H1 (cell line): ENCODE data around the gene WDR1. TPM values are rescaled to one million over a fixed set of nuclear protein-coding genes. Genes with fewer than 3 reads are reported as not detected.

Experiments
- CTCF ChIA-PET: fragments of 300-600 bp; sonication (Branson Sonifier 250); formaldehyde crosslinking; loops from one replicate; lab custom pipeline; 2021; ENCODE audit not compliant: partially characterized antibody; lab: Charles Lee
- POLR2A ChIA-PET: fragments of 300-600 bp; sonication (Branson Sonifier 250); formaldehyde crosslinking; loops from one replicate; lab custom pipeline; 2021; ENCODE audit warnings: inconsistent platforms; ENCODE audit not compliant: partially characterized antibody; lab: Charles Lee
- DNase-seq, 2 experiments: peaks; one replicate each; pipeline versions ENCODE4 v3.0.0 to v3.0.0-alpha.2; 2010 to 2022; ENCODE audit warnings: low spot score in 2 of 2, low read depth in 1 of 2, mixed read lengths in 1 of 2
- FAIRE-seq: peaks from 2 replicates; lab custom pipeline; 2011; peaks lifted over from hg19 to GRCh38; lab: Jason Lieb, UNC
- H2AFZ ChIP-seq: 2 replicates; pipeline ENCODE4 v1.8.1; 2012; ENCODE audit warnings: low read length, inconsistent platforms
- H2AK5ac ChIP-seq: 2 replicates; pipeline ENCODE4 v1.6.1; 2013; ENCODE audit warnings: low read depth, low read length
- H2BK120ac ChIP-seq: replicated peaks from 2 replicates; pipeline ENCODE3; 2013; ENCODE audit warnings: low read depth, low read length, inconsistent platforms
- H2BK12ac ChIP-seq: 2 replicates; pipeline ENCODE4 v1.6.1; 2013; ENCODE audit warnings: low read depth, low read length
- H2BK15ac ChIP-seq: 2 replicates; pipeline ENCODE4 v1.6.1; 2013; ENCODE audit warnings: low read length
- H2BK20ac ChIP-seq: 2 replicates; pipeline ENCODE4 v1.6.1; 2013; ENCODE audit warnings: low read length
- H2BK5ac ChIP-seq: 2 replicates; pipeline ENCODE4 v1.6.1; 2013; ENCODE audit warnings: low read depth, low read length
- H3K14ac ChIP-seq: 2 replicates; pipeline ENCODE4 v1.6.1; 2013; ENCODE audit warnings: inconsistent platforms; ENCODE audit not compliant: insufficient read length
- H3K18ac ChIP-seq: 2 replicates; pipeline ENCODE4 v1.6.1; 2013; ENCODE audit warnings: low read length; ENCODE audit errors: extremely low read depth
- H3K23ac ChIP-seq: 2 replicates; pipeline ENCODE4 v1.6.1; 2013; ENCODE audit warnings: inconsistent platforms; ENCODE audit not compliant: insufficient read length
- H3K23me2 ChIP-seq: 2 replicates; pipeline ENCODE4 v1.6.1; 2013; ENCODE audit warnings: low read depth, low read length
- H3K27ac ChIP-seq: 2 replicates; pipeline ENCODE4 v1.6.1; 2011; ENCODE audit warnings: low read depth, low read length, inconsistent platforms
- H3K27me3 ChIP-seq, 4 experiments: replicated peaks in 1 of 4; 1 replicate in 1 of 4; 2 replicates in 3 of 4; pipeline versions ENCODE4 v1.6.1 to v1.8.1; 2011 to 2013; ENCODE audit warnings: low read length in 3 of 4, mild to moderate bottlenecking in 3 of 4, inconsistent platforms in 2 of 4, mixed read lengths in 2 of 4, moderate library complexity in 1 of 4; ENCODE audit not compliant: control insufficient read depth in 3 of 4, insufficient read depth in 3 of 4; ENCODE audit errors: extremely low read depth in 1 of 4
- H3K36me3 ChIP-seq, 4 experiments: 2 replicates each; pipeline versions ENCODE4 v1.6.1 to v1.8.1; 2011 to 2013; ENCODE audit warnings: mild to moderate bottlenecking in 4 of 4, low read length in 3 of 4, moderate library complexity in 2 of 4, control low read depth in 1 of 4, inconsistent platforms in 1 of 4; ENCODE audit not compliant: insufficient read depth in 4 of 4, control insufficient read depth in 2 of 4
- H3K4ac ChIP-seq: replicated peaks from 2 replicates; pipeline ENCODE3; 2013; ENCODE audit warnings: low read length, low read depth, mixed read lengths, inconsistent platforms; ENCODE audit not compliant: insufficient read length
- H3K4me1 ChIP-seq, 4 experiments: replicated peaks in 1 of 4; 1 replicate in 1 of 4; 2 replicates in 3 of 4; pipeline versions ENCODE4 v1.6.1 to v1.8.1; 2011 to 2013; ENCODE audit warnings: low read length in 3 of 4, inconsistent platforms in 2 of 4, mixed read lengths in 1 of 4; ENCODE audit not compliant: insufficient read depth in 4 of 4, control insufficient read depth in 3 of 4
- H3K4me2 ChIP-seq, 2 experiments: 2 replicates each; pipeline versions ENCODE4 v1.6.1 to v1.8.1; 2011 to 2013; ENCODE audit warnings: low read depth in 2 of 2, low read length in 2 of 2, control low read depth in 1 of 2, inconsistent platforms in 1 of 2, mild to moderate bottlenecking in 1 of 2; ENCODE audit not compliant: insufficient read depth in 1 of 2
- H3K4me3 ChIP-seq, 4 experiments: fragments of 200-600, 300-600 bp in 1 of 4; sonication (generic), shearing (Covaris generic), sonication (Bioruptor Twin) in 1 of 4; 2 replicates each; pipeline versions ENCODE4 v1.5.1 to v1.8.1; 2011 to 2016; ENCODE audit warnings: low read length in 4 of 4, low read depth in 3 of 4, control low read depth in 2 of 4, inconsistent platforms in 2 of 4, mild to moderate bottlenecking in 2 of 4, mixed read lengths in 1 of 4, moderate library complexity in 1 of 4; ENCODE audit not compliant: insufficient read depth in 2 of 4; ENCODE audit errors: extremely low read depth in 1 of 4
- H3K56ac ChIP-seq: replicated peaks from 2 replicates; pipeline ENCODE3; 2013; ENCODE audit warnings: low read depth, mild to moderate bottlenecking, mixed read lengths, low read length, inconsistent platforms; ENCODE audit not compliant: insufficient read length
- H3K79me1 ChIP-seq: 2 replicates; pipeline ENCODE4 v1.6.1; 2013; ENCODE audit warnings: low read depth, low read length, control low read depth
- H3K79me2 ChIP-seq, 2 experiments: 2 replicates each; pipeline versions ENCODE4 v1.6.1 to v1.8.1; 2012 to 2013; ENCODE audit warnings: low read length in 2 of 2, mild to moderate bottlenecking in 2 of 2, inconsistent platforms in 1 of 2; ENCODE audit not compliant: insufficient read depth in 2 of 2, control insufficient read depth in 1 of 2
- H3K9ac ChIP-seq, 4 experiments: replicated peaks in 1 of 4; 1 replicate in 1 of 4; 2 replicates in 3 of 4; pipeline versions ENCODE4 v1.6.1 to v1.8.1; 2011 to 2013; ENCODE audit warnings: low read depth in 3 of 4, low read length in 3 of 4, control low read depth in 2 of 4, mild to moderate bottlenecking in 2 of 4, moderate library complexity in 2 of 4, inconsistent platforms in 1 of 4; ENCODE audit errors: extremely low read depth in 1 of 4
- H3K9me3 ChIP-seq, 2 experiments: 2 replicates each; pipeline versions ENCODE4 v1.6.1 to v1.8.1; 2012 to 2013; ENCODE audit warnings: mild to moderate bottlenecking in 2 of 2, moderate library complexity in 2 of 2, control low read depth in 1 of 2, inconsistent platforms in 1 of 2, low read depth in 1 of 2, low read length in 1 of 2, mixed read lengths in 1 of 2; ENCODE audit not compliant: insufficient read depth in 2 of 2
- H4K20me1 ChIP-seq, 2 experiments: replicated peaks in 1 of 2; 2 replicates each; pipeline versions ENCODE3 to v1.8.1; 2011 to 2013; ENCODE audit warnings: inconsistent platforms in 2 of 2, low read length in 2 of 2, mild to moderate bottlenecking in 1 of 2; ENCODE audit not compliant: insufficient read depth in 2 of 2, control insufficient read depth in 1 of 2
- H4K5ac ChIP-seq: 2 replicates; pipeline ENCODE4 v1.6.1; 2013; ENCODE audit warnings: low read length, low read depth, mixed read lengths, inconsistent platforms; ENCODE audit not compliant: insufficient read length
- H4K8ac ChIP-seq: 2 replicates; pipeline ENCODE4 v1.8.0; 2013; ENCODE audit warnings: mild to moderate bottlenecking, moderate library complexity, low read length, inconsistent platforms; ENCODE audit not compliant: insufficient read depth; ENCODE audit errors: extremely low read depth
- H4K91ac ChIP-seq: replicated peaks from 2 replicates; pipeline ENCODE3; 2013; ENCODE audit warnings: low read length, mixed read lengths, inconsistent platforms; ENCODE audit not compliant: insufficient read length
- CEBPB ChIP-seq: IDR thresholded peaks from 2 replicates; pipeline ENCODE4 v1.6.1; 2012; ENCODE audit warnings: low read depth, low read length
- CREB1 ChIP-seq: IDR thresholded peaks from 2 replicates; pipeline ENCODE4 v1.6.1; 2012; ENCODE audit warnings: inconsistent platforms
- EGR1 ChIP-seq: IDR thresholded peaks from 2 replicates; pipeline ENCODE4 v1.6.1; 2011; ENCODE audit warnings: low read depth, low read length, borderline replicate concordance
- GABPA ChIP-seq: IDR thresholded peaks from 2 replicates; pipeline ENCODE4 v1.6.1; 2011; ENCODE audit warnings: mild to moderate bottlenecking, low read length, moderate library complexity, borderline replicate concordance; ENCODE audit not compliant: insufficient read depth
- GTF2F1 ChIP-seq: IDR thresholded peaks from 2 replicates; pipeline ENCODE4 v1.6.1; 2012; ENCODE audit warnings: low read depth, low read length, improper control_type of control experiment, borderline replicate concordance
- HDAC2 ChIP-seq, 2 experiments: fragments of 300-600 bp in 1 of 2; sonication (generic) in 1 of 2; IDR thresholded peaks; 2 replicates each; pipeline ENCODE4 v1.6.1; 2011 to 2012; ENCODE audit warnings: low read depth in 2 of 2, low read length in 2 of 2, mild to moderate bottlenecking in 2 of 2, moderate library complexity in 2 of 2, borderline replicate concordance in 1 of 2, inconsistent platforms in 1 of 2
- HDAC6 ChIP-seq: IDR thresholded peaks from one replicate; pipeline ENCODE4 v1.7.1; 2012; ENCODE audit warnings: low read depth, mild to moderate bottlenecking, inconsistent platforms, low read length, moderate library complexity
- RAD21 ChIP-seq, 2 experiments: IDR thresholded peaks in 1 of 2; conservative IDR thresholded peaks in 1 of 2; 2 replicates each; pipeline ENCODE4 v1.6.1; 2011; ENCODE audit warnings: low read depth in 2 of 2, low read length in 2 of 2, improper control_type of control experiment in 1 of 2, inconsistent platforms in 1 of 2, mild to moderate bottlenecking in 1 of 2, moderate library complexity in 1 of 2
- SP2 ChIP-seq: IDR thresholded peaks from 2 replicates; pipeline ENCODE4 v1.6.1; 2012; ENCODE audit warnings: mild to moderate bottlenecking, low read length, inconsistent platforms
- USF2 ChIP-seq: IDR thresholded peaks from 2 replicates; pipeline ENCODE4 v1.6.1; 2011; ENCODE audit warnings: low read length, improper control_type of control experiment
- WGBS, 2 experiments: shearing (Covaris generic) in 1 of 2; methylation state at CpG; one replicate each; pipeline versions ENCODE4 v1.1.6 to v1.1.7; 2013 to 2015; ENCODE audit warnings: low lambda C conversion rate in 2 of 2, mixed read lengths in 2 of 2, inconsistent platforms in 1 of 2, low coverage in 1 of 2, missing lambda C conversion rate in 1 of 2; ENCODE audit not compliant: insufficient replicate concordance in 2 of 2, insufficient coverage in 1 of 2, insufficient read length in 1 of 2; ENCODE audit errors: extremely low coverage in 1 of 2, missing lambda C conversion rate in 1 of 2; 5-methylcytosine and 5-hydroxymethylcytosine counted together
- polyA plus RNA-seq, 7 experiments: library from polyadenylated mRNA; depleted of rRNA in 3 of 7; stranded (reverse) in 5 of 7; unstranded in 2 of 7; fragments of >200 nt in 5 of 7; fragments of 200-250 nt in 2 of 7; gene quantifications; 1 replicate in 5 of 7; 2 replicates in 1 of 7; 4 replicates in 1 of 7; pipeline versions ENCODE4 v1.2.1 to v1.2.3, GENCODE V29; 2011 to 2013; ENCODE audit warnings: missing spikeins in 2 of 7, mixed read lengths in 2 of 7
- total RNA-seq: library from RNA; stranded (reverse); fragmentation: NEBNext Ultra II Directional; extraction: Animal tissue kit (Norgen Biotek cat#: 25700); gene quantifications from 2 replicates; pipeline ENCODE4 v1.2.1, GENCODE V29; 2021

WDR1 gene
- total and polyA plus RNA-seq, 2 of the 8 experiments (the other 6 are each of a cell fraction or from before 2014, with no cell fraction given), result 315 to 377 TPM

- no peak overlapping the region for H2BK120ac ChIP-seq
- H2AFZ ChIP-seq, result no peak overlapping the region
- no peak overlapping the region for H3K23ac ChIP-seq
- ChIA-PET CTCF (interaction anchor here (0.9 to 3.8 kb wide), 6 partner anchors 9 to 107 kb away, joined by 3 to 21 read pairs (median 4); no protein-coding TSS in a partner anchor), POLR2A (interaction anchor here (1.2 to 6.8 kb wide), 2 partner anchors 10 to 17 kb away, joined by 3 to 63 read pairs; partner anchors contain the start of gene WDR1)
- H3K9me3 ChIP-seq, result no peaks in the 10 kb centered on the region; a peak in 1 of 4 replicates
- 89% methylated on average over 13 of the region's 13 CpGs; no CpG with 5 or more reads in 1 of the 2 experiments for WGBS, 2 experiments
- no peak overlapping the region for H3K18ac ChIP-seq
- H2BK15ac ChIP-seq, result no peak overlapping the region
- no peaks in the 10 kb centered on the region; a peak in 1 of 7 replicates for H3K4me1 ChIP-seq
- H3K14ac ChIP-seq, result no peak overlapping the region
- H3K27me3 ChIP-seq, result no peaks in the 10 kb centered on the region
- H3K9ac ChIP-seq, result no peak overlapping the region
- no peak overlapping the region for H4K5ac ChIP-seq
- no peak overlapping the region for H2BK12ac ChIP-seq
- no peak overlapping the region for H3K27ac ChIP-seq
- no peaks in the 10 kb centered on the region; the same call in 1 of the 2 replicates for H3K79me1 ChIP-seq
- no peak overlapping the region for H3K4me3 ChIP-seq
- DNase-seq (no peak), FAIRE-seq (no peak)
- no peaks in the 10 kb centered on the region for H3K36me3 ChIP-seq
- no peak overlapping the region for H4K91ac ChIP-seq
- H3K4ac ChIP-seq, result no peak overlapping the region
- H3K23me2 ChIP-seq, result no peaks in the 10 kb centered on the region
- no peak overlapping the region for H4K8ac ChIP-seq
- no peak overlapping the region for H3K4me2 ChIP-seq
- H3K56ac ChIP-seq, result no peak overlapping the region
- H4K20me1 ChIP-seq, result no peaks in the 10 kb centered on the region
- H3K79me2 ChIP-seq, result no peaks in the 10 kb centered on the region
- H2AK5ac ChIP-seq, result no peak overlapping the region
- no peak overlapping the region for H2BK20ac ChIP-seq
- no peak overlapping the region for H2BK5ac ChIP-seq
- TF ChIP-seq HDAC2 (IDR thresholded peaks at IDR 0.05; ENCODE audit: borderline replicate concordance in 1 of 2, low read depth in 2 of 2, low read length in 2 of 2) (no peak), CEBPB (no peak), SP2 (no peak), GTF2F1 (no peak), GABPA (no peak), CREB1 (no peak), EGR1 (no peak), RAD21 (IDR thresholded peaks at IDR 0.05 in 1 of 2, conservative IDR thresholded peaks at IDR 0.05 in 1 of 2; ENCODE audit: low read depth in 2 of 2, low read length in 2 of 2) (no peak), USF2 (no peak), HDAC6 (no peak)
Measured at GRCh38 chr4:10129196-10130177, 12.9 kb upstream of the WDR1 start.
